GM18870 (cell line): ENCODE data around the gene KCNJ16.
"Not testable (repeated sequence)": the region's sequence is repeated elsewhere in the genome, so short reads cannot be mapped to it uniquely, and the experiment has no call there.

Source experiments
- ATAC-seq: cut with Tn5 transposase; IDR thresholded peaks from one replicate; pipeline ENCODE4 v1.9.1; 2021; ENCODE audit warnings: moderate library complexity; ENCODE audit not compliant: unreplicated experiment

The KCNJ16 gene

DNA sequence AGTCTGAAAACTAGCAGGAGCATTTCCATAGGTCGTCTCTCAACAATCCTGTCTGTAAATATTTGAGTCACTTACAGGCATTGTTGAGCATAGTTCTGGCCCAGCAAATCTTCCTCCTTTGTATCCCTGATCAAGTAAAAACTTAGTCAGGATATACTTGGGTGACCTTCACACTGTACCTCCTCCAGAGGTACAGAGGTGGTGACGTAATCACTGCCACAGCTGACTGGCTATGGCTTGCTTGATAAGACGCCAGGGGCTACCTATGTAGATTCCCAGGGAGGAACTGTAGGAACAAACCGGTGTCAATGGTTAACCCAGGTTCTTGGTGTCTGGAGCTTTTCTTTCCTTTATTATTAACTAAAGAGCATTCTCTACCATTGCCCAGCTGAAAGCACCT lies at the start of gene KCNJ16:
Gene KCNJ16 (plus strand): TSS at position 270 of the 400 bp plus-strand sequence. CDS start 56,863 bp downstream, outside the sequence.
- no peak for ATAC-seq

- ATAC-seq, result no peak
These were observed 46.6 kb upstream of the KCNJ16 start for GRCh38 chr17:70028397-70028796.

GRCh38 chr17:70028978-70029767 lies 45.9 kb upstream of the KCNJ16 start:
- ATAC-seq, result no peak

DNA sequence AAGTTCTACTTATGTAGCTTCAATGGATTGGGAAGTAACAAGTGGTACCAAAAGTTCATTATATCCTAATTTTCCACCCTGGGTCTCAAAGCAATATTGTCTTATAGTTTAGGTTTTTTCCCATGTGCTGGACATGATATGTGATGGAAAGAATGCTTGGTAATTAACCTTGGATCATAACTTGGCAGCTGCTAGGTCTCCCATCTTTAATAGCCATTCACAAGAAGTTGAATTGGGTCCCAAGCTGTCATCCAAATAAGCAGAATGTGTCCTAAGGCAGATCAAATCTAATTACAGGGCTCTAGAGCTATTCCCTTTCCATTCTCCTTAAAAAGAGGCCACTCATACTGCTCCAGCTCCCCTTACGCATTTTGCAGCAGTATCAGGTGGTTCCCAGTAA lies 44.7 kb upstream of the KCNJ16 start:
- no peak for ATAC-seq

DNA sequence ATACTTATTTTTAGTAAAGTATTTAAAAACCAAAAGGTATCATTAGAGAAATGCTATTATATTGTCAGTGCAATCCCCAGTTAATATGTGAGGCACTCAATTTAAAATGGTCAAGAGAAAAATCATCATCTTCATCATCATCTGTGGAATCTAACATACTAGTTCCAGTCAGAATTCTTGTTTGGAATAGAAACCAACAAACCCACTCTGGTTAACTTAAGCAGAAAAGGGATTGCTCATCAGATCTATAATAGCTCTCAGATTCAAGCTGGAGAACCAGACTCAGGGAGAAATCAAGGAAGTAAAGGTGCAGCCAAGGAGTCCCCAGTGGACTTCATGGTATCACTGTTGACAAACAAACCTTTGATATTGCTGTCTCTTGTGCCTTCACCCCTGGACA lies 43.7 kb upstream of the KCNJ16 start:
- ATAC-seq, result no peak

GRCh38 chr17:70033165-70033564 lies 41.9 kb upstream of the KCNJ16 start:
- ATAC-seq, result no peak

GRCh38 chr17:70034158-70034557 lies 40.9 kb upstream of the KCNJ16 start:
- ATAC-seq, result no peak

DNA sequence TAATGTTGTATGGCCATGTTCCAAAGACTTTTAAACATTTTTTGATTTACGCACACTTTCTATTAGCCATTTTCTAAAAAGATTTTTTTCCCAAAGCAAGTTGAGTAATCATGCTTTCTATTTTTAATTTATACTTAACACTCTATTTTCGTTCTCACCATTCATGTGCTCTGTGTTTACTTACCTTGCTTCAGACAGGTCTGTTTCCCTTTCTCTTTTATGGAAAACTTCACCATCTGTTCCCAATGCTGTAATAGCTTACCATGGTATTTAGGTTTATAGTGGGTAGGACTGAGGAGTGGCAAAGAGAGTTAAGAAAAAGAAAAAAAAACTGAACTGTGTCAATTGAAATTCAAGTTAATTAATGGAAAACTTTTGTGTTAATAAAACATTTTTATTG lies 37.5 kb upstream of the KCNJ16 start:
- no peak for ATAC-seq

- no peak for ATAC-seq
These were observed 34.7 kb upstream of the KCNJ16 start for GRCh38 chr17:70040336-70040735.

DNA sequence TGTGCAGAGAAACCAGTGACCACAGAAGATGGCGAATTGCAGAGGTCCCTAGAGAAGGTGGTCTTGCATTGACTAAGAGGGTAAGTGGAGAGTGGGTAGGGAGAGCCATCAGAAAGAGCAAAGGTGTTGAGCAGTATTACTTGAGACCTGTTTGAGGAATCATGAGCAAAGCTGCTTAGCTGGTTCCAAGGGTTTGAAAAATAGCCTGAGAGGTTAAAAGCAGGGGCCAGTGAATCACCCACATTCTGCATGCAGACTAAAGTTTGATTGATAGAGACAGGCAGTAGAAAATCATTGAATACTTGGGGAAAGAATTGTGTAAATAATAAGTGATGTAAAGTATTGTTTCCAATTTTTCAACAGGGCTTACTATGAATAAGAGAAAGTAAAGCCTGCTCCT lies 34.0 kb upstream of the KCNJ16 start:
- ATAC-seq, result no peak

- no peak for ATAC-seq
These were observed 33.5 kb upstream of the KCNJ16 start for GRCh38 chr17:70041540-70041939.

GRCh38 chr17:70045780-70046179 lies 29.2 kb upstream of the KCNJ16 start:
- ATAC-seq, result not testable (repeated sequence)

DNA sequence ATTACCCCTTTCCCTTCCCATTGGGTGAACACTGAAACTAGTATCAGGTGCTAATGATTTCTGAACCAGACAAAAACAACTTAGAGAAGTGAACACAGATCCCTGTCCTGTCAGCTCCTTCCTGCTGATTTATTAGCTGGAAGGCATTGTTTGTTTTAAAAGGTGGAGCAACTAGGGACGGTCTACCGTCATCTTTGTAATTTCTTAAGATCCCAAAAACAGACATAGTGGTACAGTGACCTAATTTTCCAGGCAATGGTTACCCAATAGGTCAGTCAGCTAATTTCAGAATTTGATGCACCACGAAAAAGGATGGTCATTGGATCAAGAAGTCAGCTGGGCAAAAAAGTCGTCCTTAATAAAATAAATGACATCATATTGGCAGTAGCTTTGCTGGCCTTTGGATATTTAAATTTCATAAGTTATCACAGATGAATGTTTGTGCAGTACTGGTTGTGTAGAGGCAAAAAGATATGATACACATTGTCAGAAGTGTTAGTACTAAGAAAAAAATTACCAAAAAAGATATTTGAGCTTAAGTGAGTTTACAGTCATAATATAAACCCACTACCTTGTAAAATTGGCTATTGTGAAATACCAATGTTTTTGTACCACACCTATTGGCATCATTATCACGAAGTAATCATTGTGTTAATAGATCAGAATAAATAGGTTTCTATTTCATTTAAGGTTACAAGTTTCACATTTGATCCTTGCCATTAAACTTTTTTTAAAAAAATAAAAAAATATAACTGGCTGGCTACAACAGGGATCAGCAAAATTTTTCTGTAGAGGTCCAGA lies 27.2 kb upstream of the KCNJ16 start:
- no peak for ATAC-seq

- no peak for ATAC-seq
These were observed 25.0 kb upstream of the KCNJ16 start for GRCh38 chr17:70049801-70050591.

DNA sequence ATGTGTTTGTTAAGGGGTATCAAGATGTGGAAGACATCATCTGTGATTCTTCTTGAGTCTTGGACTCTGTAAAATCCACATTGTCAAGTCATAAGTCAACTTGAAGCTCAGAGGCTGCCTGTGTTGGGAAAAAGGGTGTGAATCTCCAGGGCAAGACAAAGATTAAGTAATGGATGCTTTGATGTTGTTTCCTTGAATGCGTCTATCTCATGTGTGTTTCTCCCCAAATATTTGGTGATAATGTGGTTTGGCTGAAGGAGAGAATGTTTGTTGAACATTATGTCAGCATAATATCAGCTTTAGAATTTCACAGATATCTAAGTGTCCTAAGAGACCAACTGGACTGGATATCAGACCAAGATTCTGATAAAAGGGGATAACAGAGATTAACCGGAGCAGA lies 24.1 kb upstream of the KCNJ16 start:
- ATAC-seq, result no peak

DNA sequence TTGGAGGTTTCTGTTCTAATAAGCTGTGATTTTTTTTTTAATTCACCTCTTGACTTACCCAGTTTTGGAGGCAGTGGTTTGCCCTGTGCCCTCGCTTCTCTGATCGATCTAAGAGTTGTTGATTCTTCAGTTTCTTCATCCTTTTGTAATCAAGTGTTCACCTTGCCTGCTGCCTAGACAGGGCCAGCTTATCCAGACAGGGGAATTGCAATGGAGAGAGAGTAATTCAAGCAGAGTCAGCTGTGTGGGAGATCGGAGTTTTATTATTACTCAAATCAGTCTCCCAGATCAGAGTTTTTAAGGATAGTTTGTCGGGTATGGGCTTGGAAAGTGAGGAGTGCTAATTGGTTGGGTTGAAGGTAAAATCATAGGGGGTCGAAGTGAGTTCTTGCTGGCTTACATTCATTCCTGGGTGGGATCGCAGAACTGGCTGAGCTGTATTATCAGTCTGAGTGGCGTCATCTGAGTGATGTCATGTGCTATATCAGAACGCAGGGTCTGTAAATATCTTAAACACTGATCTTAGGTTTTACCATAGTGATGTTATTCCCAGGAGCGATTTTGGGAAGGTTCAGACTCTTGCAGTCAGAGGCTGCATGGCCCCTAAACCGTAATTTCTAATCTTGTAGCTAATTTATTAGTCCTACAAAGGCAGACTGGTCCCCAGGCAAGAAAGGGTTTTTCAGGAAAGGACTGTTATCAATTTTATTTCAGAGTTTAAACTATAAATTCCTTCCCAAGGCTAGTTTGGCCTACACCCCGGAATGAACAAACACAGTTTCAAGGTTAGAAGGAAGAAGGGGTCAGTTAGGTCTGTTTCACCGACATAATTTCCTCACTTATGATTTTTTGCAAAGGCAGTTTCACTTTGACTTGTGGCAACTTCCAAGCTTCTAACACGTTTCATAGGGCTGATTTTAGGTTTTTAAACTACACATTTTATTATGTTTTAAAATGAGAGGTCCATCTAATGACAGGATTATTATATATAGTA lies 21.5 kb upstream of the KCNJ16 start:
- ATAC-seq, result no peak

GRCh38 chr17:70055000-70055399 lies 20.0 kb upstream of the KCNJ16 start:
- ATAC-seq, result no peak

DNA sequence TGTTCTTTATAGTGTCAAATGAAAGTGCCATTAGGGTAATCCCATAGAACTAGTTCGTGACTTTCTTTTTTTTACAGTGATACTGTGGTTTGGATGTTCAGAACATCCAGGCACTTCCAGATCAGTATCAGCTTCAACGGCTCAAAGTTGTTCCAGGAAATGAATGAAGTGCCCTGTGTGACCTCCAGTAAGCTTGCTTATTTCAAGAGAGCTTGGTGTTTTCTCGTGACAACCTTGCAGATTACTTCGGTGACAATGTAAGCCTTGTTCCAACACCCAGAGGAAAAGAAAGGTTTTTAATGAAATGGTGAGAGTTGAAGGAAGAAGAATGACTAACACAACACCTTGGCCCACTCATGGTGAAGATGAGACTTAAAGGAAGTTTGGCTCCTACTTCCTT lies 16.0 kb upstream of the KCNJ16 start:
- no peak for ATAC-seq

- ATAC-seq, result no peak
These were observed 15.4 kb upstream of the KCNJ16 start for GRCh38 chr17:70059649-70060048.

- ATAC-seq, result no peak
These were observed 14.6 kb upstream of the KCNJ16 start for GRCh38 chr17:70060415-70060814.
